GM19240 (cell line): ENCODE data around the gene USP19.

ENCODE experiments used
- DNase-seq: peaks from one replicate; pipeline ENCODE4 v3.0.0; 2011; ENCODE audit warnings: low spot score; ENCODE audit not compliant: insufficient read length

USP19 gene

DNA sequence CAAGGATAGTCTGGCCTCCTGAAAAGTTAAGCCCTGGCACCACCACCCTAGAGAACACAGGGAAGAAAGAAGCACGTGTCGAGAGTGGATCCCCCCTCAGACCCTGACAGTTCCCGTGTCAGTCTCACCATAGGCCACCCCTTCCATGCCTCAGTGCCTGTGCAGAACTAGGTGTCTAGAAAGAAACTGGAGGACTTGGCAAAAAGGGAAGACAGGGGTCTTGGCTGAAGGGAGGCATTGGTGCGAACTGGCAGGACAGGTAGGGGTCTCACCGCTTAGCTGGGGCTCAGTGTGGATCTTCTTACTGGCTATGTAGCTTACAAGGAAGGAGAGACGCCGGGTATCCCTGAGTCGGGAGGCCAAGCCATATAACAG lies 16.6 kb downstream of the USP19 start:
- no peak for DNase-seq

- DNase-seq, result no peak
Observed at GRCh38 chr3:49100046-49100615, 20.5 kb downstream of the USP19 start.

DNA sequence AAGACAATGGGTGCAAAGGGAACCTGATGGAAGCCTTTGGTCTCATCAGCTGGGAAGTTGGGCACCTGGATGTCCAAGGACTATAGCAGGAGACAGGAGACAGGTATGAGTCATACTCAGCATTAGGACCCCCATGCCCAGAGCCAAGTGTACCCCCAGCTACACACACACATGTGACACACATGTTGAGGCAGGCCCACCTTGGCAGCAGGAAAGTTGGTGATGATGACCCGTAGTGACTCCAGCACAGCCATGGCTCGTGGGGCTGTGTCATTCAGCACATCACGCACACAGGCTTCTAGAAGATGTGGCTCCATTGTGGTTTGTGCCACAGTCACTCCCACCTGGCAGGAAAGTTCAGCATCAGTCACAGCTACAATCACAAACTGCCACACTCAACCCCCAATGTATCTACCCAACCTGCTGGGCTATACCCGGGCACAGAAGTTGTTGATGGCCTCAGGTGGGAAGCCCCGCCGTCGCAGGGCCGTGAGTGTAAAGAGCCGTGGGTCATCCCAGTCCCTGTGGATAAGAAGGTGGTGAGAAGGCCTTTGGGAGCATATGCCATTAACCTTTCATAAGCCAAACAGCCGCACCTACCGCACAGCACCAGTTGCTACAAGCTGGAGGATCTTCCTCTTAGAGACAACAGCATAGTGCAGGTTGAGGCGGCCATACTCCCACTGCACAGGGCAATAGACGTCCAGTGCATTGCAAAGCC lies 21.6 kb downstream of the USP19 start:
- DNase-seq, result no peak

DNA sequence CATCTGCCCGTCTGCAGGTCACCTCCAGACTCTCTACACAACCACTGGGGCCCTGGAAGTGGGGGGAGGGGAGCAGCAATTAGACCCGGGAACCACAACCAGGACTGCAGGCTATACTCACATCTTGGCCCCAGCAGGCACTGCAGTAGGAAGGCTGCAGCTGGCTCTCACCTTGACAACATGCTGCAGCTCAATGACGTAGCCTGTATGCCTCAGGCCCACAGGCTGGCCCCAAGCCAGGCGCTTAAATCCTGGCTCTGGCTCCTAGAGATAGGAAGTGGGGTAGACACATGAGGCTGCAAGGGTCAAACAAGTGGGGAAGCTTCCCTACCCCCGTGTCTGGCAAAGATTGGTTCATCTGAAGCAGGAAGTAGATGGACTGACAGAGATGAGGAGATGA lies 22.2 kb downstream of the USP19 start:
- no peak for DNase-seq

GRCh38 chr3:49093853-49094767 lies 26.5 kb downstream of the USP19 start, which contains the start of gene QRICH1:
Gene QRICH1 (minus strand): TSS chr3:49094071. CDS start chr3:49077017, 17,054 bp downstream.
- peak; percentile 78 for DNase-seq

DNA sequence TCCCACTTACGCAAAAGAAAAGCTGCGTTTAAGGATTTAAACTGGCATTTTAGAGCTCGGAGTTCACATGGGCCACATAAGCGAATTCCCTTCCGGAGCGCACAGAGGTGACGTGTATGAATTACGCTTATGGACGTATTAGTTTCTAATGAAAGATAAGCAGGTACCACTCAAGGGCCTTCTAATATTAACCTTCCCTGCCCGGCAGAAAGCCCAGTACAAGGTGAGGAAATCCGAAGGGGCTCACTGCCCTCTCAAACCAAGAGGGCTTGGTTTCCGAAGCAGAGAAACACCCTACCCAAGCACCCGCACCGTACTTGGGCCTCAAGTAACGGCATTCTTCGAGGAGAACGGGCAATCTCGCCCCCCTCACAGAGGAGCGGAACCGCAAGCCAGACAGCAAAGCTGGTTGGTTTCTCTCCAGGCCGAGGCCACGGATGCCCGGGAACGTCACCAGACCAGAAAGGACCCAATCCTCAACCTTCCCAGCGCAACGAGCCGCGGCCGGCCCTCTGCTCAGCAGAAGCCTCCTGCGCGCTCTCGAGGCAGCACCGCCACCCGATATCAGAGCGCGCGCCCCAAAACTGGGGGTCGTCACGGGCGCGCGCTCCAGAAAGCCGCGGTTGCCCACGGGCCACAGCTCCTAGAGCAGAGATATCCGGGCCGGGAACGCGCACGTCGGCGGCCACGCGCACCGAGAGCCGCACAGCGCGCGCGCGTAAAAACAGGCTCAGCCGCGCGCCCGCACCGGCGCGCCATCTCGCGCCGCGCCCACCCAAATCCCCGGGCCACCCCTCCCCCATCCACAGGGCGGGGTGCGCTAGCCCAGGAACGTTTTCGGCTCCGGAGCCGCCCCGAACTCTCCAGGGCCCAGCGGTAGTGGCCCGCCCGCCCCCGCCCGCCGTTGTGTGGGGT lies 27.4 kb downstream of the USP19 start:
- no peak for DNase-seq

DNA sequence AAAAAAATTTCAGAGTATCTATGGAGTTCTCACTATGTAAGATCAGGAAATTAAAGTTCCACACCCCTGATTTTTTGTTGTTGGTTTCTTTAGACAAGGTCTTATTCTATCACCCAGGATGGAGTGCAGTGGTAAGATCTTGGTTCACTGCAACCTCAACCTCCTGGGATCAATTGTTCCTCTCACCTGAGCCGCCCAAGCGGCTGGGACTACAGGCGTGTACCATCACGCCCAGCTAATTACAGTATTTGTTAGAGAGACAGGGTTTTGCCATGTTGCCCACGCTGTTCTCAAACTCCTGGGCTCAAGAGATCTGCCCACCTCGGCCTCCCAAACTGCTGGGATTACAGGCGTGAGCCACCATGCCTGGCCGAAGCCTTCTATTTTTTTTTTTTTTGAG lies 39.2 kb downstream of the USP19 start:
- DNase-seq, result no peak

- DNase-seq, result no peak
Observed at GRCh38 chr3:49079270-49079669, 41.4 kb downstream of the USP19 start.

DNA sequence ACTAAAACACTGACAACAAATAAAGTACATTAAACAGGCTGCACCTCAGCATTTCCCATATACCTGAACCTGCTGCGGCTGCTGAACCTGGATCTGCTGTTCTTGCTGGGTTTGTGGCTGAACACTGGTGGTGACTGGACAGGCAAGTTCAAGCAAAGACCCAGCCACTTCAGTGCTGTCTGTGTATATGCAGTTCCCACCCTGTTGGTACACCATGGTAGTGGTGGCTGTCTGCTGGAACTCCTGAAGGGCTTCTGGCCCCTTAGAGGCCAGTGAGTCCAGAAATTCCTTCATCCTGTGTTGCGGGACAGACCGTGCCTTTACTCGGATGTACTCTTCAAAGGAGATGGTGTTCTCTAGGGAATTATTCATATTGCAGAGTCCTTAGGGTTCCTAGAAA lies 44.0 kb downstream of the USP19 start:
- DNase-seq, result no peak

GRCh38 chr3:49076116-49076515 lies 44.5 kb downstream of the USP19 start:
- DNase-seq, result no peak
